ENCODE data around the gene FSCN2. TPM values are rescaled to one million over a fixed set of nuclear protein-coding genes. Genes with fewer than 3 reads are reported as not detected.

Gene FSCN2
- total RNA-seq, 2 donors from 2014 or later = 0.43 to 0.93 TPM

DNA sequence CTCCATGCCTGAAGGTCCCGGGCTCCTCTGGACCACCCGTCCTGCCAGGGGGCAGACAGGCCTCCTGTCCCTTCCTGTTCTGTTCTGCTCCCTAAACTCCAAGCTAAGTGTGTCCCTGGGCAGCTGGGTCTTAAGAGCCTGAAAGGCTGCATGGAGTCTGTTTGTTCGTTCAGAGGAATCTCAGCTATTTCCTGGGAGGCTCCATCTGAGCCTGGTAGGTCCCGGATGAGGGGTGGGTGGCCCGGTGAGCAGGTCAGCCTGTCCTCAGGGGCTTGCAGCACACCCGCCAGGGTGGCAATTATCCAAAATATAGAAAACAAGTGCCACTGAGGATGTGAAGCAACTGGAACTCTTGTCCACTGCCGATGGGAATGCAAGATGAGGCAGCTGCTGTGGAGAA, 28.1 kb upstream of the FSCN2 start:
- no peaks in the 10 kb centered on the region for H3K36me3 Mint-ChIP-seq (ENCODE audit: low read depth)
- H3K9me3 Mint-ChIP-seq = no peaks in the 10 kb centered on the region
- H3K27me3 Mint-ChIP-seq = no peaks in the 10 kb centered on the region
- H3K27ac Mint-ChIP-seq = no peak overlapping the region
- no peak overlapping the region for H3K4me3 Mint-ChIP-seq
- no peaks in the 10 kb centered on the region for H3K4me1 Mint-ChIP-seq
- ATAC-seq (replicated peaks) = no peak

- Mint-ChIP-seq H3K4me1 (no peaks in the 10 kb centered on the region), H3K4me3 (no peak overlapping the region), H3K36me3 (ENCODE audit: low read depth) (no peaks in the 10 kb centered on the region), H3K9me3 (no peaks in the 10 kb centered on the region), H3K27ac (no peak overlapping the region), H3K27me3 (no peaks in the 10 kb centered on the region)
- no peak for ATAC-seq (replicated peaks)
Observed at GRCh38 chr17:81502471-81503017, 25.6 kb upstream of the FSCN2 start.

DNA sequence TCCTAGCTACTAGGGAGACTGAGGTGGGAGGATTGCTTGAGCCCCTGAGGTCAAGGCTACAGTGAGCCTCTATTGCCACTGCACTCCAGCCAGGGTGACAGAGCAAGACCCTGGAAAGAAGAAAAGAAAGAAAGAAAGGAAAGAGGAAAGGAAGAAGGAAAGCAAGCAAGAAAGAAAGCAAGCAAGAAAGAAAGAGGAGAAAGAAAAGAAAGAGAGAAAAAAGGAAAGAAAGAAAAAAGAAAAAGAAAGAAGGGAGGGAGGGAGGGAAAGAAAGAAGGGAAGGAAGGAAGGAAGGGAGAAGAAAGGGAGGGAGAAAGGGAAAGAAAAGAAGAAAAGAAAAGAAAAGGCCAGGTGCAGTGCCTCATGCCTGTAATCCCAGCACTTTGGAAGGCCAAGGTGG, 24.6 kb upstream of the FSCN2 start:
- ATAC-seq (replicated peaks) = no peak
- H3K4me3 Mint-ChIP-seq = no peak overlapping the region
- no peaks in the 10 kb centered on the region for H3K9me3 Mint-ChIP-seq
- H3K27me3 Mint-ChIP-seq = no peaks in the 10 kb centered on the region
- no peaks in the 10 kb centered on the region for H3K4me1 Mint-ChIP-seq
- H3K27ac Mint-ChIP-seq = no peak overlapping the region
- H3K36me3 Mint-ChIP-seq (ENCODE audit: low read depth) = peaks cover 8% of the 10 kb centered on the region

- Mint-ChIP-seq H3K9me3 (no peaks in the 10 kb centered on the region), H3K36me3 (ENCODE audit: low read depth) (peaks cover 54% of the 10 kb centered on the region), H3K27me3 (no peaks in the 10 kb centered on the region), H3K4me1 (peaks cover 9% of the 10 kb centered on the region), H3K27ac (peak overlapping the region; percentile 95), H3K4me3 (peak overlapping the region; percentile 98)
- ATAC-seq (replicated peaks) = no peak
Observed at GRCh38 chr17:81508639-81509206, 19.5 kb upstream of the FSCN2 start.

DNA sequence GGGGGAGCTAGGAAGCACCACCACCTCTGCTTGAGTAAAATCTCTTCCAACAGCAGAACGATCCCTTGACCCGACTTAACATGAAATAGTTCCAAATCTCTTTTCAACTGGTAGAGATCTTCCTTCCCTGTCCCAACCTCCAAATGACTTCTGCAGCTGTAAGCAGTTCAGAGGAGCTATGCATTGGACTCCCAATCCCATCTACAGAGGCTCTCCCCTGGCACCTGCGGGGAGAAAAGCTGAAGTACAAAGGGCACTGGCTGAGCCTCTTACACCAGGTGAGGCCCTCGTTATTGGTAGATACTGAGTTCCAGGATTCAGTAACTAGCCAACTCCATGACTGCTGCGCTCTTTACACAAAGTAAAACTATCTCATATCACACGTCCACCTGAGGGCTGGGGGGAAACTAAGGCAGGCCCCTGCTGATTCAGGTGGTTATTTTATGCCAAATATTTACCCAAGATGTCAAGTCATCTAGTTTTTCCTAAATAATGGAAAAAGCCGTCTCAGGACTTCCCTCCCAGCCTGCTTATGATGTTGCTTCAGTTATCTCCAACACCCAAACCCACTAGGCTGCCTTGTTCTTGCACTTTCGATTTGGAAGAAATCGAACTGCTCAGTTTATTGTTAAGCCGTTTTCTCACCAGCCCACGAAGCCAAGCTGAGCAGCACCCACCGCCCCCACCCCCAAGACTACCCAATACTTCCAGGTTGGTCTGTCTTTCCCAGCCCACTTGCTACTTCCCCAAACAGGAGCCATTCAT, 18.8 kb upstream of the FSCN2 start:
- Mint-ChIP-seq H3K27ac (peak overlapping the region; percentile 95), H3K4me3 (peak overlapping the region; percentile 98), H3K36me3 (ENCODE audit: low read depth) (peaks cover 54% of the 10 kb centered on the region), H3K27me3 (no peaks in the 10 kb centered on the region), H3K9me3 (no peaks in the 10 kb centered on the region), H3K4me1 (peaks cover 9% of the 10 kb centered on the region)
- no peak for ATAC-seq (replicated peaks)

DNA sequence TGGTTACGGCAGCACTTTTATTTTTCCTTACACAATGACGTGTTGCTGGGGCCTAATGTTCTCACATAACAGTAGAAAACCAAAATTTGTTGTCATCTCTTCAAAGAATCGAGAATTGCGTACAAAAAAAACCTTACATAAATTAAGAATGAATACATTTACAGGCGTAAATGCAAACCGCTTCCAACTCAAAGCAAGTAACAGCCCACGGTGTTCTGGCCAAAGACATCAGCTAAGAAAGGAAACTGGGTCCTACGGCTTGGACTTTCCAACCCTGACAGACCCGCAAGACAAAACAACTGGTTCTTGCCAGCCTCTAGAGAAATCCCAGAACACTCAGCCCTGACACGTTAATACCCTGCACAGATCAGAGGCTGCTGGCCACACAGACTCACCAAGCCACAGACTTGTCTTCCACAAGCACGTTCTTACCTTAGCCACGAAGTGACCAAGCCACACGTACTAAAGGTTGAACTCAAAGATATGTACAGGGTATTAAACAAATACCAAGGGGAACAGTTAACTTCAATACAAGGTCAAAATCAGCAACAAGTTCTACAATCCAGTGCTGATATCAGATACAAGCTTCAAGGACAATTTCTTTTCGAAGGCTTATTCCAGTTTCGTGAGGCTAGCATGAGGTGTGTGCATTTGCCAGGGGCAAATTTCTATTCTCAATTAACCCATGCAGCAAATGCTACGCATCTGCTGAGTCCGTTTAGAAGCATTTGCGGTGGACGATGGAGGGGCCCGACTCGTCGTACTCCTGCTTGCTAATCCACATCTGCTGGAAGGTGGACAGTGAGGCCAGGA, 18.0 kb upstream of the FSCN2 start:
- Mint-ChIP-seq H3K4me3 (peak overlapping the region; percentile 98), H3K27me3 (no peaks in the 10 kb centered on the region), H3K36me3 (ENCODE audit: low read depth) (peaks cover 54% of the 10 kb centered on the region), H3K27ac (peak overlapping the region; percentile 95), H3K4me1 (peaks cover 9% of the 10 kb centered on the region), H3K9me3 (no peaks in the 10 kb centered on the region)
- ATAC-seq (replicated peaks) = no peak

GRCh38 chr17:81510785-81511553, 17.2 kb upstream of the FSCN2 start:
- Mint-ChIP-seq H3K27ac (peak overlapping the region; percentile 95), H3K9me3 (no peaks in the 10 kb centered on the region), H3K4me1 (peaks cover 9% of the 10 kb centered on the region), H3K27me3 (no peaks in the 10 kb centered on the region), H3K4me3 (peak overlapping the region; percentile 98), H3K36me3 (ENCODE audit: low read depth) (peaks cover 54% of the 10 kb centered on the region)
- ATAC-seq (replicated peaks) = no peak

DNA sequence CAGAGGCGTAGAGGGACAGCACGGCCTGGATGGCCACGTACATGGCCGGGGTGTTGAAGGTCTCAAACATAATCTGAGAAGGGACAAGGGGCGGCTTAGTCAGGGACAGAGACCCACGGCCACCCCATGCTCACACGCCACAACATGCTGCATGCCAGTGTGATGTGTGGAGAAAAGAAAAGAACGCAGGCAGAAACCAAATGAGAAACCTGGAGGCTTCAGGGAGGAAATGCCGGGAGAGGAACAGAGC, 16.7 kb upstream of the FSCN2 start:
- H3K27me3 Mint-ChIP-seq = no peaks in the 10 kb centered on the region
- peaks cover 9% of the 10 kb centered on the region for H3K4me1 Mint-ChIP-seq
- no peak for ATAC-seq (replicated peaks)
- peak overlapping the region; percentile 98 for H3K4me3 Mint-ChIP-seq
- H3K36me3 Mint-ChIP-seq (ENCODE audit: low read depth) = peaks cover 54% of the 10 kb centered on the region
- H3K9me3 Mint-ChIP-seq = no peaks in the 10 kb centered on the region
- H3K27ac Mint-ChIP-seq = peak overlapping the region; percentile 95

DNA sequence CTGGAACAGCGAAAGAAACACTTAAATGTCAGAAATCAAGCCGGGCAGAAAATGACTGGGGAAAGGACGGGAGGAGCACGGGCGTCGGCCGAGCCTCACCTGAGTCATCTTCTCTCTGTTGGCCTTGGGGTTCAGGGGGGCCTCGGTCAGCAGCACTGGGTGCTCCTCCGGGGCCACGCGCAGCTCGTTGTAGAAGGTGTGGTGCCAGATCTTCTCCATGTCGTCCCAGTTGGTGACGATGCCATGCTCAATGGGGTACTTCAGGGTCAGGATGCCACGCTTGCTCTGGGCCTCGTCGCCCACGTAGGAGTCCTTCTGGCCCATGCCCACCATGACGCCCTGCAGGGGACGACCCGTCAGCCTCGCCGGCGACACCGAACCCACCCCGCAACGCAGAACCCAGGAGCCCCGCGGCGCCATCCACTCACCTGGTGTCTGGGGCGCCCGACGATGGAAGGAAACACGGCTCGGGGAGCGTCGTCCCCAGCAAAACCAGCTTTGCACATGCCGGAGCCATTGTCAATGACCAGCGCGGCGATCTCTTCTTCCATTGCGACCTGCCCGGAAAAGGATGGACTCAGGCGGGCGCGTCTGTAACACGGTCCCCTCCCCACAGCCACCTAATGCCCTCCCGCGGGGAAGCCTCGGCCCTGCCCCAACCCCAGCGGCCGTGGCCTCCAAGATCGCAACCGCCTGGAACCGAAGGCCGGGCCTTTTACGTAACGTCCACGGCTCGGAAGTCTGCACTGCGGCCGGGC, 16.2 kb upstream of the FSCN2 start:
- peak overlapping the region; percentile 98 for H3K4me3 Mint-ChIP-seq
- no peaks in the 10 kb centered on the region for H3K9me3 Mint-ChIP-seq
- H3K27ac Mint-ChIP-seq = peak overlapping the region; percentile 95
- no peak for ATAC-seq (replicated peaks)
- peaks cover 9% of the 10 kb centered on the region for H3K4me1 Mint-ChIP-seq
- no peaks in the 10 kb centered on the region for H3K27me3 Mint-ChIP-seq
- H3K36me3 Mint-ChIP-seq (ENCODE audit: low read depth) = peaks cover 54% of the 10 kb centered on the region

DNA sequence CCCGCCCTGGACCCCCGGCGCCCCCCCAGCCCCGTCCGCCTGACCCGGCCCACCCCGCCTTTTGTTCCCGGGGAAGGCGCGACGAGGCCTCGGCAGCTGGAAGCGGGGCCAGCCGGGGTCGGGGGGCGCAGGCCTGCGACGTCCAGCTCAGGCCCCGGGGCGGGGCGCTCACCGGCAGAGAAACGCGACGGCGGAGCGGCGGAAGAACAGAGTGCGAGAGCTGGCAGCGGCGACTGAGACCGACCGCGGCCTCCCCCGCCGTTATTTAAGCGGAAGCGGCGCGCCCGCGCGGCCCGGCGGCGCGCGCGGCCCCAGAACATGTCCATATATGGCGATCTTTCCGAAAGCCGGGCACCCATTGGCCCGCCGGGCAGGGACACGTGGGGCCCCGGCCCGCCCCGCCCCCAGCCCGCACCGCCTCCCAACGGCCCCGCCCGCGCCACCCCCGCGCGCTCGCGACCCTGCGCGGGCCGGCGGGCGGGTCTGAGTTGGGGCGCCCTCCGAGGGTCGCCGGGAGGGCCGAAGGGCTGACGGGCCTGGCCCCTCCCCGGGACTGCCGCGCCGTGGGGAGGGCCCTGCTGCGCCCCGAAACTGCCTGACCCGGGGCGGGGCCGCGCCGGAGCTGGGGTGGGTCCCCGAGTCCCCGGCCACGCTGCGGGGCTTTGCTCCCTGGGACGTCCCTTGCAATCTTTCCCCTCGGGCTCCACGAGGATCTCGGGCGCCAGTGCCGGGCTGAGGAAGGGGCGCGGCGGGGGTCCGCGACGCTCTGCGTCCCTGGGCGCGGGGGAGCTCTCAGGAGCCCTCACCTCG, 15.4 kb upstream of the FSCN2 start, which contains the start of gene ACTG1:
Gene ACTG1 (minus strand): TSS at position 238 of the 810 bp plus-strand sequence. CDS start 445 bp downstream, outside the sequence.
- Mint-ChIP-seq H3K4me3 (peak within 1 kb of the TSS; percentile 98), H3K4me1 (peaks cover 9% of the 10 kb centered on the region), H3K36me3 (ENCODE audit: low read depth) (peaks cover 54% of the 10 kb centered on the region), H3K27ac (peak within 1 kb of the TSS; percentile 95), H3K27me3 (no peaks in the 10 kb centered on the region), H3K9me3 (no peaks in the 10 kb centered on the region)
- ATAC-seq (replicated peaks) = peak; percentile 69

- H3K27me3 Mint-ChIP-seq = no peaks in the 10 kb centered on the region
- peaks cover 48% of the 10 kb centered on the region for H3K36me3 Mint-ChIP-seq (ENCODE audit: low read depth)
- no peaks in the 10 kb centered on the region for H3K9me3 Mint-ChIP-seq
- peak; percentile 34 for ATAC-seq (replicated peaks)
- peak overlapping the region; percentile 88 for H3K4me3 Mint-ChIP-seq
- H3K27ac Mint-ChIP-seq = peak overlapping the region; percentile 85
- H3K4me1 Mint-ChIP-seq = peaks cover 9% of the 10 kb centered on the region
Observed at GRCh38 chr17:81513372-81513752, 14.8 kb upstream of the FSCN2 start.

DNA sequence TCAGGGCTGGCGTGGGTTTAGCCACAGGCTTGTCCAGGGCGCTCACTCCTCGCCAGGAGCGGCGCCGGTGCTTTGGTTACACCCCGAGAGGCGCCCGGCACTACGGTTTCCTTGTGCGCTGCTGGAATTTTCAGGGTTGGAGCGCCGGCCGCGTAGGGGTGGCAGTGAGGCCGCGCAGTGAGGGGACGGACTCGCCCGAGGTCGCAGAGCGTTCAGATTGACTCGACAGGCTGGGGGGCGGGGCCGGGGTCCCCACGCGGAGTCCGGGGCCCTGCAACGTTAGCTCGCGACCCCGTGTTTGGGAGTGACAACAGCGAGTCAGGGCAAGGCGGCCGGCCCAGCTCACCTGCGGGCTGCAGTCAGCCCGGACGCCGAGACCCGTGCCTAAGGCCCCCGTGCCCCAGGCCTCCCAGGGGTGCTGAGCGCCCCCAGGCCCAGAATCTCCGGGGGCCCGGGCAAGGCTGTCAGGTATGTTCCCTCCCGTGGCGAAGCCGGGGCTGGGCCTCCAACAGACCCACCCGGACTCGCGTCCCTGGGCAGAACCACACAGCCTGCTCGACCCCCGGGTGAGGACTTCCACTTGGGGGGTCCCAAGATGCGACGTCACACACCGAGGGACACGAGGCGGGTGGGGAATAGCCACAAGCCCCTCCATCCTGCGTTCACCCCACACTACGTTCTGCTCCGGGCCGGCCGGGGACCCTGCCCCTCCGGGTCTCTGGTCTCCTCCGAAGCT, 14.3 kb upstream of the FSCN2 start:
- Mint-ChIP-seq H3K27ac (peak overlapping the region; percentile 85), H3K4me1 (peaks cover 7% of the 10 kb centered on the region), H3K9me3 (no peaks in the 10 kb centered on the region), H3K4me3 (peak overlapping the region; percentile 88), H3K36me3 (ENCODE audit: low read depth) (peaks cover 42% of the 10 kb centered on the region), H3K27me3 (no peaks in the 10 kb centered on the region)
- ATAC-seq (replicated peaks) = peak; percentile 12

GRCh38 chr17:81514489-81514738, 13.8 kb upstream of the FSCN2 start:
- H3K36me3 Mint-ChIP-seq (ENCODE audit: low read depth) = peaks cover 37% of the 10 kb centered on the region
- H3K4me3 Mint-ChIP-seq = peak overlapping the region; percentile 88
- no peak overlapping the region for H3K27ac Mint-ChIP-seq
- ATAC-seq (replicated peaks) = no peak
- peaks cover 2% of the 10 kb centered on the region for H3K4me1 Mint-ChIP-seq
- H3K9me3 Mint-ChIP-seq = no peaks in the 10 kb centered on the region
- H3K27me3 Mint-ChIP-seq = no peaks in the 10 kb centered on the region

Measured in activated T-helper 17 cell treated with anti-CD3 and anti-CD28 coated beads, Interleukin-2, amount 50 U/mL, for 72 hours (primary cell).